GM12891 (cell line): ENCODE results near the gene AMBP.

ENCODE experiments used
- DNase-seq: peaks from one replicate; pipeline ENCODE4 v3.0.0; 2011; ENCODE audit warnings: low spot score; ENCODE audit not compliant: insufficient read length
- FAIRE-seq: peaks from 2 replicates; lab custom pipeline; 2011; peaks lifted over from hg19 to GRCh38; lab: Jason Lieb, UNC
- PAX5 ChIP-seq: IDR thresholded peaks from 2 replicates; pipeline ENCODE4 v1.6.1; 2011; ENCODE audit warnings: low read length, moderate library complexity, mild to moderate bottlenecking; ENCODE audit not compliant: insufficient read depth, severe bottlenecking
- POLR2A ChIP-seq: IDR thresholded peaks from 2 replicates; pipeline ENCODE4 v1.6.1; 2011; ENCODE audit warnings: low read depth, low read length, control low read depth
- POLR2AphosphoS5 ChIP-seq: IDR thresholded peaks from 2 replicates; pipeline ENCODE4 v1.6.1; 2011; ENCODE audit warnings: low read depth, low read length, control low read depth
- POU2F2 ChIP-seq: IDR thresholded peaks from 2 replicates; pipeline ENCODE4 v1.6.1; 2011; ENCODE audit warnings: low read depth, mild to moderate bottlenecking, control low read depth, low read length, moderate library complexity
- SPI1 ChIP-seq: IDR thresholded peaks from 2 replicates; pipeline ENCODE4 v1.6.1; 2011; ENCODE audit warnings: low read depth, low read length, control low read depth
- TAF1 ChIP-seq: IDR thresholded peaks from 2 replicates; pipeline ENCODE4 v1.6.1; 2011; ENCODE audit warnings: low read depth, low read length, control low read depth

The AMBP gene

GRCh38 chr9:114027159-114027862 lies 50.8 kb downstream of the AMBP start:
- FAIRE-seq (no peak), DNase-seq (no peak)
- TF ChIP-seq POLR2A: no peak
- TF ChIP-seq POLR2AphosphoS5: no peak
- no peak for TF ChIP-seq PAX5
- TF ChIP-seq TAF1: no peak
- TF ChIP-seq SPI1: no peak
- no peak for TF ChIP-seq POU2F2

GRCh38 chr9:114026335-114026734 lies 51.8 kb downstream of the AMBP start:
- no peak for DNase-seq
- no peak for FAIRE-seq
- no peak for TF ChIP-seq PAX5
- TF ChIP-seq SPI1: no peak
- no peak for TF ChIP-seq POU2F2
- TF ChIP-seq POLR2A: no peak
- no peak for TF ChIP-seq POLR2AphosphoS5
- TF ChIP-seq TAF1: no peak

- DNase-seq (no peak), FAIRE-seq (no peak)
- TF ChIP-seq SPI1: no peak
- TF ChIP-seq PAX5: no peak
- no peak for TF ChIP-seq POLR2A
- no peak for TF ChIP-seq TAF1
- no peak for TF ChIP-seq POU2F2
- no peak for TF ChIP-seq POLR2AphosphoS5
Measured at GRCh38 chr9:114025760-114026159, 52.3 kb downstream of the AMBP start.

- TF ChIP-seq TAF1: no peak
- TF ChIP-seq POLR2A: no peak
- TF ChIP-seq POLR2AphosphoS5: no peak
- TF ChIP-seq SPI1: no peak
- TF ChIP-seq POU2F2: no peak
- no peak for TF ChIP-seq PAX5
- no peak for DNase-seq
- no peak for FAIRE-seq
Measured at GRCh38 chr9:114025196-114025753, 52.8 kb downstream of the AMBP start.

- no peak for FAIRE-seq
- no peak for DNase-seq
- TF ChIP-seq SPI1: no peak
- TF ChIP-seq PAX5: no peak
- TF ChIP-seq TAF1: no peak
- no peak for TF ChIP-seq POLR2AphosphoS5
- no peak for TF ChIP-seq POLR2A
- no peak for TF ChIP-seq POU2F2
Measured at GRCh38 chr9:114023961-114024360, 54.1 kb downstream of the AMBP start.

- DNase-seq: no peak
- TF ChIP-seq POU2F2: no peak
- no peak for TF ChIP-seq TAF1
- TF ChIP-seq POLR2AphosphoS5: no peak
- TF ChIP-seq SPI1: no peak
- no peak for TF ChIP-seq POLR2A
- no peak for TF ChIP-seq PAX5
- no peak for FAIRE-seq
Measured at GRCh38 chr9:114021578-114021977, 56.5 kb downstream of the AMBP start.

GRCh38 chr9:114017741-114018715 lies 60.1 kb downstream of the AMBP start:
- FAIRE-seq (no peak), DNase-seq (no peak)
- TF ChIP-seq TAF1 (no peak), POU2F2 (no peak), SPI1 (no peak), POLR2A (no peak), POLR2AphosphoS5 (no peak), PAX5 (no peak)

- no peak for DNase-seq
- FAIRE-seq: no peak
- no peak for TF ChIP-seq TAF1
- TF ChIP-seq POU2F2: no peak
- TF ChIP-seq POLR2AphosphoS5: no peak
- TF ChIP-seq POLR2A: no peak
- no peak for TF ChIP-seq PAX5
- TF ChIP-seq SPI1: no peak
Measured at GRCh38 chr9:114016629-114017423, 61.3 kb downstream of the AMBP start.

GRCh38 chr9:114016101-114016500 lies 62.0 kb downstream of the AMBP start:
- no peak for DNase-seq
- no peak for FAIRE-seq
- TF ChIP-seq POLR2A (no peak), POU2F2 (no peak), SPI1 (no peak), POLR2AphosphoS5 (no peak), TAF1 (no peak), PAX5 (no peak)
